DND-41 (cell line): ENCODE results near the gene RDH8.

ENCODE experiments used
- ATAC-seq: fragments of 200-7000 bp; cut with Tn5 transposase; 3 replicates; pipeline ENCODE4 v1.9.1; 2021; ENCODE audit warnings: low read depth; ENCODE audit not compliant: insufficient read depth
- DNase-seq: peaks from one replicate; pipeline ENCODE4 v3.0.0-alpha.2; 2020
- H2AFZ ChIP-seq: 2 replicates; pipeline ENCODE4 v1.6.0; 2012; ENCODE audit warnings: low read depth, low read length
- H3K27ac ChIP-seq: 2 replicates; pipeline ENCODE4 v1.5.1; 2012; ENCODE audit warnings: low read length, inconsistent platforms
- H3K27me3 ChIP-seq: fragments of 200-600 bp; sonication (generic); 2 replicates; pipeline ENCODE4 v1.6.0; 2012; ENCODE audit warnings: low read length, mild to moderate bottlenecking, inconsistent platforms; ENCODE audit not compliant: insufficient read depth, poor library complexity
- H3K36me3 ChIP-seq: 2 replicates; pipeline ENCODE4 v1.5.1; 2012; ENCODE audit warnings: low read length, inconsistent platforms; ENCODE audit not compliant: insufficient read depth
- H3K4me1 ChIP-seq: 2 replicates; pipeline ENCODE4 v1.5.1; 2012; ENCODE audit warnings: mild to moderate bottlenecking, low read length; ENCODE audit not compliant: insufficient read depth
- H3K4me2 ChIP-seq: 2 replicates; pipeline ENCODE4 v1.6.0; 2012; ENCODE audit warnings: mild to moderate bottlenecking, moderate library complexity, low read length, inconsistent platforms; ENCODE audit not compliant: insufficient read depth
- H3K4me3 ChIP-seq, 2 experiments: fragments of 200-600 bp in 1 of 2; shearing (Covaris generic) in 1 of 2; 2 replicates each; pipeline ENCODE4 v1.5.1; 2012 to 2016; ENCODE audit warnings: inconsistent platforms in 2 of 2, low read length in 2 of 2, mild to moderate bottlenecking in 2 of 2, low read depth in 1 of 2, moderate library complexity in 1 of 2
- H3K79me2 ChIP-seq: 2 replicates; pipeline ENCODE4 v1.6.0; 2012; ENCODE audit warnings: low read length, inconsistent platforms; ENCODE audit not compliant: insufficient read depth
- H3K9ac ChIP-seq: 2 replicates; pipeline ENCODE4 v1.6.0; 2012; ENCODE audit warnings: low read depth, mild to moderate bottlenecking, inconsistent platforms, low read length, moderate library complexity
- H3K9me3 ChIP-seq: 2 replicates; pipeline ENCODE4 v1.5.1; 2012; ENCODE audit warnings: low read length, moderate library complexity, mild to moderate bottlenecking, inconsistent platforms; ENCODE audit not compliant: insufficient read depth, severe bottlenecking
- H4K20me1 ChIP-seq: 2 replicates; pipeline ENCODE4 v1.6.0; 2012; ENCODE audit warnings: low read length; ENCODE audit not compliant: insufficient read depth
- EZH2 ChIP-seq: IDR thresholded peaks from 3 replicates; pipeline ENCODE4 v1.6.1; 2012; ENCODE audit warnings: borderline replicate concordance, low read depth, mild to moderate bottlenecking, moderate library complexity, low read length, inconsistent platforms; ENCODE audit not compliant: severe bottlenecking
- TF ChIP-seq, protein P1 (sequence below): IDR thresholded peaks from 2 replicates; pipeline ENCODE4 v1.5.1; 2012; ENCODE audit warnings: borderline replicate concordance, low read length, moderate library complexity, mild to moderate bottlenecking; ENCODE audit not compliant: poor library complexity, severe bottlenecking; ENCODE audit errors: extremely low read depth

RDH8 gene

GRCh38 chr19:9986787-9987281 is 26.4 kb upstream of the RDH8 start:
- Histone ChIP-seq H2AFZ (no peak overlapping the region), H3K36me3 (no peaks in the 10 kb centered on the region), H3K79me2 (no peaks in the 10 kb centered on the region), H3K9ac (no peak overlapping the region), H4K20me1 (no peaks in the 10 kb centered on the region), H3K27me3 (no peaks in the 10 kb centered on the region), H3K9me3 (no peaks in the 10 kb centered on the region), H3K4me1 (no peaks in the 10 kb centered on the region), H3K4me2 (no peak overlapping the region), H3K4me3 (no peak overlapping the region), H3K27ac (no peak overlapping the region)
- no peak for DNase-seq
- TF ChIP-seq, protein P1, sequence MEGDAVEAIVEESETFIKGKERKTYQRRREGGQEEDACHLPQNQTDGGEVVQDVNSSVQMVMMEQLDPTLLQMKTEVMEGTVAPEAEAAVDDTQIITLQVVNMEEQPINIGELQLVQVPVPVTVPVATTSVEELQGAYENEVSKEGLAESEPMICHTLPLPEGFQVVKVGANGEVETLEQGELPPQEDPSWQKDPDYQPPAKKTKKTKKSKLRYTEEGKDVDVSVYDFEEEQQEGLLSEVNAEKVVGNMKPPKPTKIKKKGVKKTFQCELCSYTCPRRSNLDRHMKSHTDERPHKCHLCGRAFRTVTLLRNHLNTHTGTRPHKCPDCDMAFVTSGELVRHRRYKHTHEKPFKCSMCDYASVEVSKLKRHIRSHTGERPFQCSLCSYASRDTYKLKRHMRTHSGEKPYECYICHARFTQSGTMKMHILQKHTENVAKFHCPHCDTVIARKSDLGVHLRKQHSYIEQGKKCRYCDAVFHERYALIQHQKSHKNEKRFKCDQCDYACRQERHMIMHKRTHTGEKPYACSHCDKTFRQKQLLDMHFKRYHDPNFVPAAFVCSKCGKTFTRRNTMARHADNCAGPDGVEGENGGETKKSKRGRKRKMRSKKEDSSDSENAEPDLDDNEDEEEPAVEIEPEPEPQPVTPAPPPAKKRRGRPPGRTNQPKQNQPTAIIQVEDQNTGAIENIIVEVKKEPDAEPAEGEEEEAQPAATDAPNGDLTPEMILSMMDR, result no peak
- no peak for TF ChIP-seq EZH2
- ATAC-seq, result no peak

- Histone ChIP-seq H3K27me3 (no peaks in the 10 kb centered on the region), H2AFZ (no peak overlapping the region), H3K9ac (no peak overlapping the region), H3K4me2 (no peak overlapping the region), H3K79me2 (no peaks in the 10 kb centered on the region), H3K36me3 (no peaks in the 10 kb centered on the region), H4K20me1 (no peaks in the 10 kb centered on the region), H3K27ac (no peak overlapping the region), H3K4me3 (no peak overlapping the region), H3K9me3 (no peaks in the 10 kb centered on the region), H3K4me1 (no peaks in the 10 kb centered on the region)
- DNase-seq (no peak), ATAC-seq (no peak)
- no peak for TF ChIP-seq EZH2
- TF ChIP-seq, protein P1, result no peak
Measured at GRCh38 chr19:9989504-9989903, 23.8 kb upstream of the RDH8 start.

DNA sequence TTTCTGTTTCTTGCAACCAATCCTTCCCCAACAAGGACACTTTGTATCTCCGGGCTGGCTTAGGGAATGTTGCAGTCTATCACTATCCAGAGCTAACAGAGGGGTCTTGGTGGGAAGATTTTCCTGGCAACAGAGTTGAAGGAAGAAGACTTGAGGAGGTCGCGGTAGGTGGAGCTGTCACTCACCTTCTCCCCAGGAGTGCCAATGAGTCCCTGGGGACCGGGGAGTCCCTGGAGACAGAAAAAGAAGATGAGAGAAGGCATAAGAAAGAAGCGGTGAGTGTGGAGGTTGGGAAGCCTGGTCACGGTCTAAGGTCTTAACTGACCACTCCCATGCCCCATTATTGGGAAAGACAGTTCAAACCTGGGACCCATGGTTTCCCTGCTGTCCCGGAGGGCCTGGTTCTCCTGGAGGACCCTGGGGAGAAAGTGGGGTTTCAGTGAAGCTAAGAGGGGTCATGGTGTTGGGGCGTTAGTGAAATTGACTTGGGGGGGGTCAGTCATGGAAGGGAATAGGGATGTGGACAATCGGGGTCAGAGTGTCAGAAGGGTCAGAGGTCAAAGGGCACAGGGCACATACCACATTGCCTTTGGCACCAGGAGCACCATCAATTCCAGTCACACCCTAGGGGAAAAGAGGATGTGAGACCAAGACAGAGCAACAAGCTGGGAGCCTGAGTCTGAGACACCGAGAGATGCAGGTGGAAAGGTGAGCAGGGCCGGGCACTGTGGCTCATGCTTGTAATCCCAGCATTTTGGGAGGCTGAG is 21.7 kb upstream of the RDH8 start:
- Histone ChIP-seq H3K4me1 (no peaks in the 10 kb centered on the region), H3K4me2 (no peak overlapping the region), H2AFZ (no peak overlapping the region), H3K36me3 (no peaks in the 10 kb centered on the region), H3K4me3 (no peak overlapping the region), H3K79me2 (no peaks in the 10 kb centered on the region), H3K27me3 (no peaks in the 10 kb centered on the region), H3K9me3 (no peaks in the 10 kb centered on the region), H3K9ac (no peak overlapping the region), H4K20me1 (no peaks in the 10 kb centered on the region), H3K27ac (no peak overlapping the region)
- TF ChIP-seq EZH2, result no peak
- TF ChIP-seq, protein P1, result no peak
- no peak for ATAC-seq
- DNase-seq, result no peak
